Suprapubic skin (tissue), 4 donors: ENCODE results near the gene F7. TPM values are rescaled to one million over a fixed set of nuclear protein-coding genes. Genes with fewer than 3 reads are reported as not detected.

Experiments
- DNase-seq, 2 donors: peaks; one replicate each; pipeline ENCODE4 v3.0.0-alpha.2; 2019; ENCODE audit warnings: low spot score in 2 of 2
- H3K27ac ChIP-seq: fragments of 200-600 bp; sonication (generic); one replicate; pipeline ENCODE4 v1.5.1; 2019
- H3K27me3 ChIP-seq: fragments of 200-600 bp; sonication (generic); one replicate; pipeline ENCODE4 v1.5.1; 2019
- H3K36me3 ChIP-seq: fragments of 200-600 bp; sonication (generic); one replicate; pipeline ENCODE4 v1.5.1; 2019
- H3K4me1 ChIP-seq: fragments of 200-600 bp; sonication (generic); one replicate; pipeline ENCODE4 v1.5.1; 2019
- H3K4me3 ChIP-seq: fragments of 200-600 bp; sonication (generic); one replicate; pipeline ENCODE4 v1.5.1; 2019; ENCODE audit warnings: mild to moderate bottlenecking
- H3K9me3 ChIP-seq: fragments of 200-600 bp; sonication (generic); one replicate; pipeline ENCODE4 v1.5.1; 2019
- CTCF ChIP-seq, 2 donors: fragments of 200-600 bp in 1 of 2; fragments of 450-650 bp in 1 of 2; sonication (generic) in 1 of 2; IDR thresholded peaks; one replicate each; pipeline ENCODE4 v1.5.1; 2016 to 2019; ENCODE audit warnings: antibody characterized with exemption in 2 of 2, mild to moderate bottlenecking in 1 of 2, moderate library complexity in 1 of 2
- EP300 ChIP-seq: sonication (generic); formaldehyde crosslinking; IDR thresholded peaks from one replicate; pipeline ENCODE4 v1.6.1; 2017; ENCODE audit warnings: antibody characterized with exemption
- POLR2A ChIP-seq, 2 donors: fragments of 450-650 bp; IDR thresholded peaks; one replicate each; pipeline ENCODE4 v1.6.1; 2017; ENCODE audit warnings: antibody characterized with exemption in 2 of 2, mild to moderate bottlenecking in 2 of 2, moderate library complexity in 2 of 2
- POLR2AphosphoS5 ChIP-seq, 3 donors: sonication (generic); formaldehyde crosslinking; IDR thresholded peaks; one replicate each; pipeline ENCODE4 v1.6.1; 2017; ENCODE audit warnings: antibody characterized with exemption in 3 of 3
- WGBS: methylation state at CpG from one replicate; pipeline ENCODE4 v1.1.5; 2018; 5-methylcytosine and 5-hydroxymethylcytosine counted together
- total RNA-seq, 4 donors: library from RNA; depleted of rRNA; stranded (reverse); fragments of >200 nt; gene quantifications; one replicate each; pipeline ENCODE4 v1.1.0, GENCODE V29; 2016

Gene F7
- total RNA-seq, 4 donors from 2014 or later, result not detected

- 92% methylated on average over 13 of the region's 13 CpGs for WGBS
- H3K27ac ChIP-seq, result no peak overlapping the region
- no peaks in the 10 kb centered on the region for H3K27me3 ChIP-seq
- DNase-seq, result no peak
- peaks cover 37% of the 10 kb centered on the region for H3K36me3 ChIP-seq
- H3K4me1 ChIP-seq, result no peaks in the 10 kb centered on the region
- no peak for TF ChIP-seq CTCF (IDR thresholded peaks at IDR 0.05)
- no peak for TF ChIP-seq POLR2AphosphoS5 (IDR thresholded peaks at IDR 0.05)
- no peak for TF ChIP-seq POLR2A (IDR thresholded peaks at IDR 0.05)
- no peak for TF ChIP-seq EP300
- no peaks in the 10 kb centered on the region for H3K9me3 ChIP-seq
- no peak overlapping the region for H3K4me3 ChIP-seq
Measured at GRCh38 chr13:113169277-113170272, 64.0 kb downstream of the F7 start.

Other genes with a start within 250 kb of the F7 start
- 100 to 1,000 TPM in 1 of 4 donors, 10 to 100 TPM in 3; 25.4 to 144 (median 50.0) TPM for gene MCF2L, start 136.6 kb upstream of the F7 start, total RNA-seq
- 1 to 10 TPM; 4.9 to 7.8 (median 6.7) TPM for gene F10, start 17.0 kb downstream of the F7 start, total RNA-seq
- gene PROZ, start 52.9 kb downstream of the F7 start, total RNA-seq, result not detected
- gene PCID2, start 102.9 kb downstream of the F7 start, total RNA-seq, result 10 to 100 TPM; 33.2 to 99.5 (median 49.5) TPM
- 100 to 1,000 TPM in 3 of 4 donors, 10 to 100 TPM in 1; 95.6 to 221 (median 119) TPM for gene CUL4A, start 103.8 kb downstream of the F7 start, total RNA-seq
- gene LAMP1, start 191.4 kb downstream of the F7 start, total RNA-seq, result 100 to 1,000 TPM; 131 to 255 (median 222) TPM